BE2C (cell line): ENCODE data around the gene ITGAD.

Experiments
- DNase-seq: peaks from one replicate; pipeline ENCODE4 v3.0.0-alpha.2; 2020
- H3K27me3 ChIP-seq: fragments of 250-450 bp; sonication (Bioruptor Pico); 2 replicates; pipeline ENCODE4 v1.5.1; 2020; ENCODE audit warnings: mild to moderate bottlenecking
- H3K36me3 ChIP-seq: fragments of 250-450 bp; sonication (Bioruptor Pico); 2 replicates; pipeline ENCODE4 v1.5.1; 2020; ENCODE audit warnings: mild to moderate bottlenecking
- H3K4me1 ChIP-seq: fragments of 250-450 bp; sonication (Bioruptor Pico); 2 replicates; pipeline ENCODE4 v1.5.1; 2020
- H3K4me3 ChIP-seq: 2 replicates; pipeline ENCODE4 v1.5.1; 2011; ENCODE audit warnings: low read depth, low read length
- H3K9me3 ChIP-seq: fragments of 250-450 bp; sonication (Bioruptor Pico); 2 replicates; pipeline ENCODE4 v1.5.1; 2020
- CTCF ChIP-seq: IDR thresholded peaks from 2 replicates; pipeline ENCODE4 v1.5.1; 2012; ENCODE audit warnings: mild to moderate bottlenecking, low read depth, low read length

The ITGAD gene

GRCh38 chr16:31423801-31424200, 30.7 kb downstream of the ITGAD start:
- DNase-seq, result no peak
- TF ChIP-seq CTCF, result no peak
- no peaks in the 10 kb centered on the region for H3K4me1 ChIP-seq

GRCh38 chr16:31427441-31428278, 34.5 kb downstream of the ITGAD start:
- TF ChIP-seq CTCF, result no peak
- H3K9me3 ChIP-seq, result no peaks in the 10 kb centered on the region
- H3K27me3 ChIP-seq, result no peaks in the 10 kb centered on the region
- no peak for DNase-seq
- no peaks in the 10 kb centered on the region for H3K4me1 ChIP-seq
- H3K36me3 ChIP-seq, result no peaks in the 10 kb centered on the region
- H3K4me3 ChIP-seq, result no peak overlapping the region

More at GRCh38 chr16:31423801-31424200, 30.7 kb downstream of the ITGAD start:
- no peak overlapping the region for H3K4me3 ChIP-seq
- H3K9me3 ChIP-seq, result no peaks in the 10 kb centered on the region
- H3K36me3 ChIP-seq, result no peaks in the 10 kb centered on the region
- H3K27me3 ChIP-seq, result no peaks in the 10 kb centered on the region

GRCh38 chr16:31428279-31428597, 35.1 kb downstream of the ITGAD start, which contains the start of gene COX6A2:
TSS of gene COX6A2 (minus strand) at chr16:31428360. CDS start at chr16:31428325, 35 bp downstream.
- no peak within 1 kb of the TSS for H3K4me3 ChIP-seq
- no peaks in the 10 kb centered on the region for H3K27me3 ChIP-seq
- no peak for TF ChIP-seq CTCF
- no peaks in the 10 kb centered on the region for H3K9me3 ChIP-seq
- no peaks in the 10 kb centered on the region for H3K4me1 ChIP-seq
- no peaks in the 10 kb centered on the region for H3K36me3 ChIP-seq
- DNase-seq, result no peak

GRCh38 chr16:31428638-31429247, 35.6 kb downstream of the ITGAD start:
- no peaks in the 10 kb centered on the region for H3K36me3 ChIP-seq
- no peak for TF ChIP-seq CTCF
- no peak overlapping the region for H3K4me3 ChIP-seq
- H3K27me3 ChIP-seq, result no peaks in the 10 kb centered on the region
- H3K9me3 ChIP-seq, result no peaks in the 10 kb centered on the region
- DNase-seq, result no peak
- H3K4me1 ChIP-seq, result no peaks in the 10 kb centered on the region

- H3K4me3 ChIP-seq, result no peak overlapping the region
Observed at GRCh38 chr16:31429314-31429713, 36.2 kb downstream of the ITGAD start.

More at GRCh38 chr16:31429314-31429713, 36.2 kb downstream of the ITGAD start:
- H3K36me3 ChIP-seq, result no peaks in the 10 kb centered on the region
- H3K9me3 ChIP-seq, result no peaks in the 10 kb centered on the region
- H3K27me3 ChIP-seq, result no peaks in the 10 kb centered on the region
- no peaks in the 10 kb centered on the region for H3K4me1 ChIP-seq
- TF ChIP-seq CTCF, result no peak
- DNase-seq, result no peak
